Stimulated activated CD8-positive, alpha-beta memory T cell treated with anti-CD3 and anti-CD28 coated beads, Interleukin-4, amount 100 ng/mL, for 24 hours (primary cell): ENCODE measurements around the gene PTPN5.
"Not testable (repeated sequence)": the region's sequence is repeated elsewhere in the genome, so short reads cannot be mapped to it uniquely, and the experiment has no call there.

Experiments used
- DNase-seq: peaks from one replicate; pipeline ENCODE4 v3.0.0-alpha.2; 2020; ENCODE audit warnings: low read depth

Gene PTPN5

DNA sequence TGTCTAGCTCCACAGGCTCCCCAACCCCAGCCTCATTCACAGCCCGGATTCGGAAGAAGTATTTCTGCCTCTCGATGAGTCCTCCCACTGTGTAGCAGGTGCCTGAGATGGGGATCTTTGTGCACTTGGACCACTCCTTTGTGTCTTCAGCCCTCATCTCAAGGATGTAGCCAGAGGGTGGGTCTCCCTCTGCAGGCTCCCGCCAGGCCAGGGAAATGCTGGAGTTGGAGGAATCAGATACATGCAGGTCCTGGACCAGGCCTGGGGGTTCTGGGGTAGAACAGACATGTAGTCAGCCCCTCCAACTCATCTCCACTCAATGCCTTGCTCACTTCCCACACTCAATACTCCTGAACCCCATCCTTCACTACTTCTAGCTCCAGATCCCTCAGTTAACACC, 82.2 kb downstream of the PTPN5 start:
- no peak for DNase-seq

DNA sequence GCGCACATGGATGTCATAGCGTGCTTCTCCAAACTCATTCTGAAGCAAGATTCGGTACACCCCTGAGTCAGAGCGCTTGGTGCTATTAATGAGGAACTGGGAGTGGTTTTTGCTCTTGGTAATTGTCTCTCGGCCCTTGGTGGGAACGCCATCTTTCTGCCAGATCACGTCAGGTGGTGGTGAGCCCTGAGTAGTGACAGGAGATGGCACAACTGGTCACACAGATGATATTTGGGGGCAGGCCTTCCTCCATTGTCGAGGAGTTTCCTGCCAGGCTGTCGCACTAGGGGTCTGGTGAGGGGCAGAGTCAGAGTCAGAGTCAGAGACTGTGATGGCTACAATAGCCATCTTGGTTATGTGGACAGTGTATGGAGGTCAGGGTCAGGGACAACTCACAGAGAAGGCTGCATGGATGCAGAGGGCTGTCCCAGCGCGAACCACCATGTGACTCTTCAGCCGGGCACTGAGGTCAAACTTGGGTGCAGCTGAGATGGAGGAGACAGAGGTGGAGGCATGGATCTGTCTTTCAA, 83.7 kb downstream of the PTPN5 start:
- DNase-seq, result no peak

DNA sequence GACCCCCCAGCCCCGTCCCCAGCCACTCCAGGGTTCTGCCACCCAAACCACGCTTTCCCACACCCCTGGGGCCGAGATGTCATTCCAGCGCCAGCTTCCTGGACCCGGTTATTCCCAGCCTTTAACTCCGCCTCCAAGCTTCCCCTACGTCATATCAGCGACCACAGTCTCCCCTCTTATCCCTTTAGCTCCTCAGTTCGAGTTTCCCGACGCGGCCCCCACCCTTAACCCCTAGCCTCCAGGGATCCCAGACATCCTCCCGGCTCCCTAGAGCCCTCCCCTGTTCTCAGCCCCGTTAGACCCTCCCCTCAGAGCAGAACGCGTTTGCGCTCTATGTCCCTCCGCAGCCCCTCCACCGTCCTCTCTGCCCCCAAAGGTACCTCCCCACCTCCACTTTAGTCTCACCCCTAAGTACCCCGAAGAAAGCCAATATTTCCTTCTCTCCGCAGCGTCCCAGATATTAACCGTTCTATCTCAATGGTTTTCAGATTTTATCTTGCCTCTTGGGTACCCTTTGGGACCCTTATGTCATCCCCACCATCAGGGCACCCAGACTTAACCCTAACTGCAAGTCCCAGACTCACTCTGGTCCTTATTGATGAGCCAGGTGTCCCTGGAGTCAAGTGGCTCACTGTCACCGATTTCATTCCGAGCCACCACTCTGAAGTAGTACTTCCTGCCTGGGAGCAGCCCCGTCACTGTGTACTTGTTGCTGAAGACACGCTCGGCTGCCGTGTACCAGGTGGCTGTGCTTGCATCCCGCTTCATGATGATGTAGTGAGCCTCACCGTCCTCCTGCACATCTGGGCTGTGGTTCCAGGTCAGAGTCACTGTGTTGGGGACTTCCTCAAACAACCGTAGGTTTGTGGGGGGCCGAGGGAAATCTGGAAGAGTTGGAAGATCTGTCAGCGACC, 85.0 kb downstream of the PTPN5 start:
- DNase-seq, result no peak

DNA sequence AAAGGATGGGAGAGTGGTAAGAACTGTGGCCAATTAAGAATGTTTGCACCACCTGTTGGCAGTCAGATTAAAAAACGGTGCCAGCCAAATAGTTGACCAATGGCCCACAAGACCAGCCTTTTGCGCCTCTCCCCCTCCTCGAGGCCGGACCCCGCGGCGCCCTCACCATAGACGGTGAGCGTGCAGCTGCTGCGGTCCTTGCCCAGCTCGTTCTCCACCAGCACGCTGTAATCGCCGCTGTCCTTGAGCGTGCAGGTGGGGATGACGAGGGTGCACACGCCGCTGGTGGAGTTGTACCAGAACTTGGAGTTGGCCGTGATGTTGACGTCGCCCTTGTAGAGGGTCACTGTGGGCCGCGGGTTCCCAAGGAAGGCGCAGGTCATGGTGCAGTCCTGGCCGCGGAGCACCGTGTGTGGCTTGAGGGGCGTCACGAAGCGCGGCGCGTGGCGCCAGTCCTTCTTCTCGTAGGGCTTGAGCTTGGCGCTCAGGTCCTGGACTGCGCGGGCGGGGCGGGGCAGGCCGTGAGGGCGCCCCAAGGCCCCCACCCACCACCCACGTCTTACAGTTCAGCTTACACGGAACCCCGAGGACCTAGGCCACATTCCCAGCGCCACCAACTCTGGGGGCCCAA, 85.8 kb downstream of the PTPN5 start:
- no peak for DNase-seq

DNA sequence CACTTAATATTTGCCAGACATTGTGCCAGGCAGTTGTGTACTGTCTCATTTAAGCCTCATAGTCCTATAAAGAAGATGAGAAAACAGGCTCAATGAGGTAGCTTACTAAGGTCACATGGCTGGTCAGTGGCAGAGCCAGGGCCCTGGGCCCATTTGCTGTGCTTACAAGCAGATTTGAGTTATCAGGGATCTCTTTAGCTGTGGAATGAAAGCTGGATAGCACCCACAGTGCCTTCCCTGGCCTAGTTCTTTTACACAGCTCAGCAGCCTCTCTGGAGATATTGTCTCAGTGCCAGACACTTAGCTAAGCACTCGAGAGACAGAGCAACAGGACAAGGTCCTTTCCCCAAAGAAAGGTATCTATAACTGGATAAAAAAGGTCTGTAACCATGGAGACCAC, 86.9 kb downstream of the PTPN5 start:
- DNase-seq, result no peak

DNA sequence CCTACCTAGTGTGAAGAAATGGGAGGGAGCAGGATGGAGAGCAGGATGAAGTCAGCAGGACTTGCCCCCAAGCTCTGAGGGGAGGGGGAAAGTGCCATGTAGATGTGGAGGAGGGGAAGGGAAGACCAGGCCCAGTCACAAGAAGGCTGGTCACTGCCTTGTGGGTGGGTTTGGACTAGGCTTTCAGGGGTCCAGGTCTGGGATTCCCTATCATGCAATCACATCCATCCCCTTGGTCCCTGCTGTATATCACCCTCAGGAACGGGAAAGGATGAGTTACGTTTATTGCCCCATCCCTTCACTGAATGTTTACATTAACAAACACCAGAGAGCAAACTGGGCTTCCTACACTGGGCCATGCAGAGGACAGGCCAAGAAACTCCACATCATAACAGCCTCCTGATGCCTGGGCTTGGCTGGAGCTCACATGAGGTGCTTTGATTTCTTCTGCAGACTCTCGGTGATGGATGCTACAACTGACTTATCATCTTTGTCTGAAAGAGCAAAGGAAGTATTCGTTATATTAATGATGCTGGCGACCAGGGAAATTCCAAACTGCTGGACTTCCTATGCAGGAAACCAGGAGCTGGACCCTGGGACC, 87.5 kb downstream of the PTPN5 start:
- DNase-seq, result no peak

DNA sequence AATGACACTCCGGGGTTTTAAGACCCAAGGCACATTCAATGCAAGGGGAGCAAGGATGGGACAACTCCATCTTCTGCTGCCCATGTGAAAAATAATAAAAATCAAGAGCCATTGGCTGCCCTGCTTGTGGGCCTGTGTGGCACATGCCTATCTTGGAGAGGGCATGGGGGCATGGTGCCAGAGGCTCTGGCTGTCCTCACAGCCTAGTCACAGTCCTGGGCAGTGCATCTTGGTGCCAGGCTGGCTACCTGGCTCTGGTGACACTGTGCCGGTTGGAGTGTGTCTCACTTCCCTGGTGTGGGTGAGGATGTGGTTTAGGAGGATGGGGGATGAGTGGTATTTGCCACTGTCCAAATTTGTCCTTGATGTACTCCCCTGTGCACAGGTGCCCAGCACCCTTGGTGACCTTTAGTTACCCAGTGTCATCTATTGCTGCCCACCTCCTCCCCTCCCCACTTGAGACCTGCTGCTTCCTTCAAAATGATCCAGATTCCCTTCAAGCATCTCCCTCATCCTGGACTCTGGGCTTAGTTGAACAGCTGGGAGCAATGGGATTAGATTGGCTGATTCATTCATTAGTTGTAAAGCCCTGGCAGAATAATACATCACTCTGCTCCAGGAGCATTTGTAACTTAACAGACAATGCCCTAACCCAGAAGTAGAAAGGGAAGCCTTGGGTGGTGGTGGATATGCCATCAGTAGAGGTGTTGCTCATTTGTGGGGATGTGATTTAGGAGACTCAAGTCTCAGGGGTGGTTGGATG, 88.4 kb downstream of the PTPN5 start:
- no peak for DNase-seq

DNA sequence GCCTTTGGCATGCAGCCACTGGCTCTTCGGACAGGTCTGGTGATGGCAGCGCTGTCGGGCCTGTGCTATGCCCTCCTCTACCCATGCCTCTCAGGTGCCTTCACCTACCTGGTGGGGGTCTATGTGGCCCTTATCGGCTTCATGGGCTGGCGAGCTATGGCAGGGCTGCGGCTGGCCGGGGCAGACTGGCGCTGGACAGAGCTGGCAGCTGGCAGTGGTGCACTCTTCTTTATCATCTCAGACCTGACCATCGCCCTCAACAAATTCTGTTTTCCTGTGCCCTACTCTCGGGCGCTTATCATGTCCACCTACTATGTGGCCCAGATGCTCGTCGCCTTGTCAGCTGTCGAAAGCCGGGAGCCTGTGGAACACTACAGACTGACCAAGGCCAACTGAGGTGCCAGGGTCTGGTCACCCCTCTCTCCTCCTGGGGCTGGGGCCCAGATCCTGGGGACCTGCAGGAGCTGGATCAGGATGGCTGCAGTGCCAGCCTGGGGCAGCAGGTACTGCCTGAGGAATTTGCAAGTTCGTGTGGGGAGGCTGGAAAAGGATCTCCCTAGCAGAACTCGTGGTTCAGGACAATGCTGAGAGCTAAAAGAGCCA, 89.9 kb downstream of the PTPN5 start:
- DNase-seq, result no peak

DNA sequence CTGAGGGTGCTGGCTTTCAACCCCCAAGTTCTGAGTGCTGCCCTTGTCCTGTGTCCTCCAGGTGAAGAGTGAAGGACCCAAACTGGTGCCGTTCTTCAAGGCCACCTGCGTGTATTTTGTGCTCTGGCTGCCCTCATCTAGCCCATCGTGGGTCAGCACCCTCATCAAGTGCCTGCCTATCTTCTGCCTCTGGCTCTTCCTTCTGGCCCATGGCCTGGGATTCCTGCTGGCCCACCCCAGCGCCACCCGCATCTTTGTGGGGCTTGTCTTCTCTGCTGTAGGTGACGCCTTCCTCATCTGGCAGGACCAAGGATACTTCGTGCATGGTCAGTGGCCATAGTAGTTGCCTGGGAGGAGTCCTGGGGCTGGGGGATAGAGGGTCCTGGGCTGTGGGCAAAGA, 90.7 kb downstream of the PTPN5 start:
- DNase-seq, result no peak

DNA sequence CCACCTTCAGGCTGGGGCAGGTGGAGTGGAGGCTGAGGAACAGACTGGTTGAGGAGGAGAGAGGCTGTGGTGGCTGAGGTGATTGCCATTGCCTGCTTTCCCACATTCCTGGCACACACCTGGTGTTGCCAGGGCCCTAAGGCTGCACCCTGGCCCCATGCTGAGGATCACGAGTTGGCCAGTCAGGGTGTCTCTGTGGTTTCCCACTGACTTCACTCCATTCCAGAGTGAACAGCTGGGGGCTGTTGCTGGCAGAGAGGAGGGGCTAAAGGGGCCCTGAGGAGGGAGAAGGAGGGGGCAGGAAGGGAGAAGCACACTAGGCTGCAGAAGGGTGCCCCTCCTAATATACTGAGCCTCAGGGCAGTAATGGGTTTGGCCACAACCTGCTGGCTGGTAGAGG, 91.2 kb downstream of the PTPN5 start:
- DNase-seq, result no peak

DNA sequence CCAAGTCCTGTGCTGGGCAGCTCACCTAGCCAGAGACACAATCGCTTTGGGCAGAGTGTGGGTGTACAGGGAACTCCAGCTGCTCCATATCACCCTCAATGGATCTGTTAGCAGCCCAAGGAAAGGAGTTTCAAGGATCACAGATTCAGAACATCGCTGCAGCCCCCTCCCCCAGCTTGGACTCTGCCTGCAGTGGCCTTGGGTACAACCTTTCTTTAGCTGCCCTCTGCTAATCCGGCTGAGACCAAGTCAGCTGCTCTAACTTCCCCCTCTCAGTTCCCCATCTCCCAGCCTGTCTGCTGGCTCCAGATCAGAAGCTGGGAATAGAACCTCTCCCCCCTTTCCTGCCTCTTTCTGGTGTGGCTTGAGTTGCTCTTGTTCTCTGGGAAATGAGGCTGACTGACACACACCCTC, 91.7 kb downstream of the PTPN5 start:
- no peak for DNase-seq

DNA sequence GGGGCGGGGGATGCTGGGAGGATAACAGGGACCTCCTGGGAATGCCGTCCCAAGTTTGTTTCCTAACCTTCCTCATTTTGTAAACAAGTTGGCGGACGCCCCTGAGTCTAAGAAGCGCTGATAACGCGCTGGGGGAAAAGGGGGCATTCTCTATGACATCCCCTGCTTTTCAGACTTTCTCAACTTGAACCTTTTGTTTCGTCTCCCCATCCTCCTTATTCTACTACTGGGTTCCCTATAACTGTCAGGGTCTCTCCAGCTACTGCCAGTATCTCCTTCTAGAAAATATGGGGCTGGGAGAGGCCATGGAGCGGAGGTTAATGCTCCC, 92.4 kb downstream of the PTPN5 start:
- DNase-seq, result no peak

DNA sequence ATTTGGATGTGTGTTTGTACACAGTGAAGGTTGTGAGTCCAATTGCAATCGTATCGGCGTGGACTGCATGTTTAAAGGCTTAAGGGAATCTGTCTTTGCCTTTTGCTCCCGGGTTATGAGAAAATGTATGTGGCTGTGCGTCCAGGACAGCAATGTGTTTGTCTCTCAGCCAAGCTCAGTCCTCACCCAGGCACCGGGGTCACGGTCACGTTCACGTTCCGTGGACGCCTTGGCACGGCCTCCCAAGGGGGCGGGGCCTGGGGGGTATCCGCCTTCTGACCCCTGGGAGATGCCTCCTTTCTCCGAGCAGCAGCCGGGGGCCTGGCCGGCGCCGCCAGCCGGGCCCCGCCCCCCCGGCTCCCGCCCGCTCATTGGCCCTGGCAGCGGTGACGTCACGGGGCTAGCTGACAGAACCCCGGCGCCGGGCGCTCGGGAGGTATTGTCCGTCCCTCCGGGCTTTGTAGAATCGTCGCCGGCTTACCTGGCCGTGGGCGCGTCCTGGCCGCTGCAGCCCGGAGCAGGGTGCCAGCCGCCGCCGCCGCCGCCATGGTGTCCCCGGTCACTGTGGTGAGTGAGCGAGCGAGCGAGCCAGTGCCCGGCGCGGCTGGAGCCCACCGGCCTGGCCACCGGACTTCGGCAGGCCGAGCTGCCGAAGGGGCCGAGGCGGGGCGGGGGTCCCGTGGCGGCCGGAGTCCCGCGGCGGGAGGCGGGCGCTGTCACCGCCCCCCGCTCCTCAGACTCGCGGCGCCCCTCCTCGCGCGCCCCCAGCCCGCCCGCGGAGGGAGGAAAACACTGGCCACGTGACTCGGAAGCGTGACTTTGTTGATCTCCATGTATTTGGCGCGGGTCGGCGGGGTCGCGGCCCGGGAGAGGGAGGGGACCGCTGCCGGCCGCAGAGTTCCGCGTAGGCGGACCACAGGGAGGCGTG, 93.0 kb downstream of the PTPN5 start, which contains the start of gene TMEM86A:
Gene TMEM86A (plus strand): TSS at position 439 of the 928 bp plus-strand sequence. CDS start 108 bp downstream, at position 547.
- DNase-seq, result peak; percentile 84

DNA sequence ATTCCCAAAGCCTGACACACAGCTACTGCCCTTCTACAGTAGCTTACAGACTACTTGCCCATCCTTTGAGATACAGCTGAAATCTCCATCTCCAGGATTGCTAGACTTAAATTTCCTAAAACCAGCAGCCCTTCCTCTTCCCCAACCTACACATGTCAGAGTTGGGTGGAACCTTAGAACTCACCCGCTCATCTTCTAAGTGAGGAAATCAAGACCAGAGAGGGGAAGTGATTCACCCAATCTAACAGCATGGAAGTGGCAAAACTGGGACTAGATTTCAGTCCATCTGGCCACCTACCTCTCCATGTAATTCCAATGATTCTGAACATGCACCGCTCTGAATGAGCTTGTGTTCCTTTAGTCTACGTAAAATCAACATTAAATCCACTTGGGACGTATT, 94.0 kb downstream of the PTPN5 start:
- DNase-seq, result no peak

DNA sequence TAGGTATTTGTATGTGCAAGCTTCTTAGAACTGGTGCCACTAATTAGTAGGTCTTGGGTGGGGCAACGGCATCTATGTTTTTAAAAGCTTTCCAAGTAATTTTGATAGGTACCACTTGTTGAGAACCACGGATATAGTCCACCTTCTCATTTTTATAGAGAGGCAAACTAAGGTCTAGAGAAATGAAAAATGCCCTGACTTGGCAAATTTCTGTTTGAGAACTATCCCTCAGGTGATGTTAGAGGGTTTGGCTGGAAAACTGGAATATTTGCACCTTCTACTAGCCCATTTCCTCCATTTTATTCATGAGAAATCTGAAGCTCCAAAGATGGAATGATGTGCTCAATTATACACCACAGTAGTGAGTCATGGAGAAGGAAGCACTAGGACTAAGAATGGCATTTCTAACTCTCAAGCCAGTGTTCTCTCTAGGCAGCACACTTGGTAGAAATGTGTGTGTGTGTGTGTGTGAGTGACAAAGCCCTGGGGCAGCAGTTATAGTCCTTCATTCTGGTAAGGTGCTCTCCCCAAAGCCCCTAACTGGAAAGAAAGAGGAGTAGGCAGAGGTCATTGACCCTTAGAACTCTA, 94.9 kb downstream of the PTPN5 start:
- no peak for DNase-seq

DNA sequence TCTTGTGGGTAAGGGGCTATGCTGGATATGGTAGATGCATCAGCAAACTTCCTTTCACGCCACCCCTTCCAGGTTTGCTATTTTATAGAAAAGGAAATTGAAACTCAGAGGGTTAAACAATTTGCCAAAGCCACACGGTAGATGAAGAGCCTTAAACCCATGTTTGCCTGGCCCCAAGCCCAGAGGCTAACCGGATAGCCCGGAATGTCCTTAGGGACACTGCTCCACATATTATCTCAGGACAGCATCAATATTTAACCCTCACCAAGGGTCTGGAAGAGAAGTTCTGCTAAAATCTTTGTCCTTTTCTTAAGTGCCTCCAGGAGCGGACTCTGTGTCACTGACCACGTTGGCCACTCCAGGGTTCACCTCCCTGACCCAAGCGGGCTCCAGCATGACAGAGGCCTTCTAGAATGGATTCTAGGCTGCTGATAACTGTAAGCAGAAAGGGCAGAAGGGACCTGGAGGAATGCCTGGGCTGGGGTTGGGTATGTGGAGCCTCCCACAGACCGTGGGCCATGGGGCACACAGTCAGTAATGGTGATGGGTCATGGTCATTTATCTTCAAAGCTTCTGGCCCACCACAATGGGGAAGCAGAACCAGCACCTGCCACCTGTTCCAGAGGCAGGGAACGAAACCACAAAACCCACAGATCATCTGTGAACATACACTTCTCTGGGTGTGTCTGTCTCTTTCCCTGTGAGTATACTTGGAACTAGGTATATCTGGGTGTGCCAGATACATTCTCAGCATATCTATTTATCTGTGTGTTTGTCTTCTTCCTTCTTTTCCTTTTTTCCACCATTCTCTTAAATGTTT, 98.4 kb downstream of the PTPN5 start:
- no peak for DNase-seq

DNA sequence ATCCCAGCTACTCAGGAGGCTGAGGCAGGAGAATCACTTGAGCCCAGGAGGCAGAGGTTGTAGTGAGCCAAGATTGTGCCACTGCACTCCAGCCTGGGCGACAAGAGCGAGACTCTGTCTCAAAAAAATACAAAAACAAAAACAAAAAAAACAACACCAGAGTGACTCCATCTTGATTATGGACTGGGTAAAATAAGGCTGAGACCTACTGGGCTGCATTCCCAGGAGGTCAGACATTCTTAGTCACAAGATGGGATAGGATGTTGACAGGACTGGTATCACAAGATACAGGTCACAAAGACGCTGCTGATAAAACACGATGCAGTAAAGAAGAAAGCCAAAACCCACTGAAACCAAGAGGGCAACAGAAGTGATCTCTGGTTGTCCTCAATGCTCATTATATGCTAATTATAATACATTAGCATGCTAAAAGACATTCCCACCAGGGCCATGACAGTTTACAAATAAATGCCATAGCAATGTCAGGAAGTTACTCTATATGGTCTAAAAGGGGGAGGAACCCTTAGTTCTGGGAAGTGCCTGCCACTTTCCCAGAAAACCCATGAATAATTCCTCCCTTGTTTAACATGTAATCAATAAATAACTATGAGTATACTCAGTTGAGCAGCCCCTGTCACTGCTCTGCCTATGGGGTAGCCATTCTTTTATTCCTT, 100.0 kb downstream of the PTPN5 start:
- not testable (repeated sequence) for DNase-seq

DNA sequence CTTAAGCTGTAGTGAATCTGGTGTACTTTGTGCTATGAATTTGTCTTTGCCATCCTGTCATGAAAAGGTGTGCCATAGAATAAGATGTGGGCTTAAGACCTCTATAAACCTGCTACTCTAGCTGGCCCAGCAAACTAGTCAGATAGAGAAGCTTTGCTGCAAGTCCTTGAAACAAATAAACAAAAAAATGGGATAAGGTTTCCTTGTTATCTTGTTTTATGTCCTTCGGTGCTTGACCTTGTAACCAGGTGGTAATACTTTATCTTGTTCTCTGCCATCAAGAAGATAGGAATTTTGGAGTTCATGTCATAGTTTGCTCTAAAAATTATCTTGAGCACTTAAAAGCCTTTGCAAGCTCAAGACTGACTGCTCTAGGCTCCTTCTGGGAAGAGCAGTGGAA, 107.3 kb downstream of the PTPN5 start:
- no peak for DNase-seq

DNA sequence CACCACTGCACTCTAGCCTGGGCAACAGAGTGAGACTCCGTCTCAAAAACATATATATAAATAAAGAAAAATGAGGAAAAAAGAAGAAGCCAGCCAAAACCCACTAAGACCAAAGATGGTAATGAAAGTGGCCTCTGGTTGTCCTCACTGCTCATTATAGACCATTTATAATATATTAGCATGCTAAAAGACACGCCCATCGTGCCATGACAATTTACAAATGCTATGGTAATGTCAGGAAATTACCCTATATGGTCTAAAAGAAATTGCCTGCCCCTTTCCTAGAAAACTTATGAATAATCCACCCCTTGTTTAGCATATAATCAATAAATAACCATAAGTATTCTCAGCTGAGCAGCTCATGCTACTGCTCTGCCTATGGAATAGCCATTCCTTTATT, 109.1 kb downstream of the PTPN5 start:
- DNase-seq, result no peak
